ENCODE measurements around the gene FBXW7.

FBXW7 gene

GRCh38 chr4:152328582-152328981 is 207.3 kb downstream of the FBXW7 start:
- DNase-seq (ENCODE audit: low read depth) = no peak

DNA sequence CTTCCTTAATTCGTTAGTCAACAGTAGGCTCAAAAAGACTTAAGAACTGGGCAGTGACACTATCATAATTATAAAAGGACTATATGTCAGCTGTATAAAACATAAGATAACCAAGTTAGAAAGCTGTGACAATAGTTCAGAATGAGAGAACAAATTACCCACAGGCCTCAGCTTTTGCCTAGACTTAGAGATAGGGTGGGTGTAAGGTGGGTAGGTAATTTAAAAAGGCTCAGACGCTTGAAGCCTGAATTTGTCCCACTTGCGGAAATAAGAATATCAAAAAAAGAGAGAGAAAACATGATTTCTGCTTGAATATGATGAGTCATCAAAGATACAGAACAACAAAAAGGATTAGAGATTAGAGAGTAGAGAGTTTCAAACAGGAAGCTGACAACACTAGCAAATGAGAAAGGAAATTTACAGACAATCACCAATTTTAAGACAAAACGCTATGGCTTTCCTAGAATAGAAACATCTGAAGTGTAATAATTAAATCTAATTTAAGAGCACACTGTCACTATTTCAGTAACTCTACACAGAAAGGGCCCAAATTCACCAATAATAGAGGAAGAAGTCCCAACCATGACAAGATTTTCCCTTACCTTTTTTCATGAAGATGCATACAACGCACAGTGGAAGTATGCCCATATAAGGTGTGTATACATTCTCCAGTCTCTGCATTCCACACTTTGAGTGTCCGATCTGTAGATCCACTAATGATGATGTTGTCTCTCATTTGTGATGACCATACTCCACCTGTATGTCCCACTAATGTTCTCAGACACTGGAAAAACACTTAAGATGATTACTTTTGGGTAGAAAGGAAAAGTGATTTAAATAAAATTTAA is 208.1 kb downstream of the FBXW7 start:
- DNase-seq (ENCODE audit: low read depth) = no peak

DNA sequence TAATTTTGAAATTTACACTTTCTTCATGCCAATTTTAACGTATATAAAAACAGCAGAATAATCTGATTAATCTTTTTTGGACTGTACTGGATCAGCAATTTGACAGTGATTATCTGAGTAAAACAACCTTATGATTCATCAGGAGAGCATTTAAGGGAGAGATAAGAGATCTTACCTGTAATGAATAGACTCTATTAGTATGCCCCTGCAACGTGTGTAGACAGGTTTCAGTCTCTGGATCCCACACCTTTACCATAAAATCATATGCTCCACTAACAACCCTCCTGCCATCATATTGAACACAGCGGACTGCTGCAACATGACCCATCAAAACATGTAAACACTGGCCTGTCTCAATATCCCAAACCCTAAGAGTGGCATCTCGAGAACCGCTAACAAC is 210.1 kb downstream of the FBXW7 start:
- no peak for DNase-seq (ENCODE audit: low read depth)

- DNase-seq (ENCODE audit: low read depth) = no peak
Observed at GRCh38 chr4:152323221-152323620, 212.7 kb downstream of the FBXW7 start.

DNA sequence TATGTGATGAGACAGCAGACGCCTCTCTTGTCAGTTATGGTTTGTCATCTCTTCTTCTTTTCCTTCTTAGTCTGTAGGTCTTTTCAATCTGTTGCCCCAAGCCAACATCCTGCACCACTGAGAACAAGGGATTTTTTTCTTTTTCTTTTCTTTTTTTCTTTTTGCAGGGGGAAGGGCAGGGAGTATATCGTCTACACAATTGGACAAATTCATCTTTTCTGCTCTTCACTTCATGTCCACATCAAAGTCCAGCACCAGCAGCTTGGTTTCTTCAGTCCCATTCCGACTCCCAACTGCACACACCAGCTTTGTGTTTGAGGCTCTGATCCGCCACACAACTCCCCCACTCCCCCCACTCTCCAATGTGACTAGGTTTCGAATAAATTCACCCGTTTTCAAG is 213.2 kb downstream of the FBXW7 start:
- DNase-seq (ENCODE audit: low read depth) = no peak

- DNase-seq (ENCODE audit: low read depth) = no peak
Observed at GRCh38 chr4:152321923-152322322, 214.0 kb downstream of the FBXW7 start.

GRCh38 chr4:152321398-152321797 is 214.5 kb downstream of the FBXW7 start:
- no peak for DNase-seq (ENCODE audit: low read depth)

- no peak for DNase-seq (ENCODE audit: low read depth)
Observed at GRCh38 chr4:152316969-152317368, 218.9 kb downstream of the FBXW7 start.

- DNase-seq (ENCODE audit: low read depth) = no peak
Observed at GRCh38 chr4:152310257-152310656, 225.6 kb downstream of the FBXW7 start.

DNA sequence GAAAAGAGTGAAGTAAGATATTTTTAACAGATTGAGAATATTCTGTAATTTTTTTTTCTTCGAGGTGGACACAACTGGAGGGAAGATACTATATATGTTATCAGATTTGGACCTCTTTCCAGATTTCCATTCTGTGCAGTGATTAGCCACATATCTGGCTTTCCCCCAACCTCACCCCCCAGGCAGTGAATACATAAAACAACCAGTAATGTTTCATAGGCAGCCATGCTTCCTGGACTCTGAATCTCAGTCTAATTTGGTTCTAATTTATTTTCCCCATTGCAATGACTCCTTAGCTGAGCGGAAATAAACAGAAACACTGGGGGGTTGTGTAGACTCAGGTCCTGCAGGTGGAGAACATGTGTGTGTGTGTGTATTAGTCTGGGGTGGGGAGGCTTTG is 226.5 kb downstream of the FBXW7 start:
- no peak for DNase-seq (ENCODE audit: low read depth)

DNA sequence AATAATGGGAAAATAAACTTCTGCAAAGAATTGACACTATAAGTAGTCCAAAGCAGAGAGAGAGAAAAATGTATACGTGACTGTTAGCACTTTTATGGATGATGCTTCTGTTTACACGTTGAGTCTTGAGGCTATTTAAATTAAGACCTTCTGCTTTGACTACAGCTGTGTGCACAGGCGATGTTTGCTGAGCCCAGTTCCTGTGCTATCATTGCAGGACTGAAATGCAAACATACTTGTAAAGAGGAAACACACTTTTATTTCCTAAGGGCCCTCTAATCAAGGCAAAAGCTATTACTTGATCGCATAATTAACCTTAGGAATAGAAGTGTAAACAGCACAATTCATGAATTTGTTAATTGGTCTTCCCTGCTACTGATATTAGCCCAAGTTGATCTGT is 226.9 kb downstream of the FBXW7 start:
- no peak for DNase-seq (ENCODE audit: low read depth)

GRCh38 chr4:152307669-152308068 is 228.2 kb downstream of the FBXW7 start:
- DNase-seq (ENCODE audit: low read depth) = no peak

DNA sequence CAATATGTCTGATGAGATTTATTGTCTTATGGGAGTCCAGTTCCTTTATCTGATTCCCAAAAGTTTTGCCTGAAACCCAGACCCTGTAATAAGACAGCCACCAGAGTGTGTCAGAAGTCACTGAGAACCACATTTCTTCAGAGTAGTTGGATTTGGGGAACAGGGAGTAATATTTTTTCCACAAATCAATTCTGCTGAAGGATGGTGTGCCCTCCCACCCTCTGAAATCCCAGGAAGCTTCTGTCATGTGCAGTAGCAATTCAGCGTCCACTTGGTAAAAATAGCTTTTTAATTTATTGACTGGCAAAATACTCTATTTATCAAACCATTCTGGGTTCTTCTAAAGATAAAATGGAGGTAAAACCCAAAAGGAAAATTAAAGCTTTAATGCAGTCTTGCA is 229.4 kb downstream of the FBXW7 start:
- DNase-seq (ENCODE audit: low read depth) = no peak

DNA sequence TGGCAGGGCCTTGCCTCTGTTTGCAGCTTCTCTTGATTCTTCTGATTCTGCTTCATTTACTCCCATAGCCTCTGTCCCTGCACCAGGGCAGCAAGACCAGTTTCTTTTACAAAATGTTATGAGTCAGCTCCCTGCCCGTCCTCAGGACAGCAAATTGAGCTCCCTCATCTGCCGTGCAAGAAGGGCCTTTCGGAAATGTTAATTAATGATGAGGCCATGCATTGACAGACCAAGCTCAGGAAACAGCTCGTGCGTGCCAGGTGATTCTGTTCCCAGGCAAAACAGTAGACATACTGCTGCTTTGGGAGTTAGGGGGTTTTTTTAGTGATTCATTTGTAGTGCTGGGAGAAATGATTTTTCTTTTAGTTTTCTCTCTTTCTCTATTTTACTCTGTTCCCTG is 231.7 kb downstream of the FBXW7 start:
- no peak for DNase-seq (ENCODE audit: low read depth)

GRCh38 chr4:152301381-152301780 is 234.5 kb downstream of the FBXW7 start:
- no peak for DNase-seq (ENCODE audit: low read depth)

GRCh38 chr4:152299553-152299952 is 236.3 kb downstream of the FBXW7 start:
- no peak for DNase-seq (ENCODE audit: low read depth)

- DNase-seq (ENCODE audit: low read depth) = no peak
Observed at GRCh38 chr4:152296386-152296785, 239.5 kb downstream of the FBXW7 start.

GRCh38 chr4:152294765-152295164 is 241.1 kb downstream of the FBXW7 start:
- DNase-seq (ENCODE audit: low read depth) = no peak

DNA sequence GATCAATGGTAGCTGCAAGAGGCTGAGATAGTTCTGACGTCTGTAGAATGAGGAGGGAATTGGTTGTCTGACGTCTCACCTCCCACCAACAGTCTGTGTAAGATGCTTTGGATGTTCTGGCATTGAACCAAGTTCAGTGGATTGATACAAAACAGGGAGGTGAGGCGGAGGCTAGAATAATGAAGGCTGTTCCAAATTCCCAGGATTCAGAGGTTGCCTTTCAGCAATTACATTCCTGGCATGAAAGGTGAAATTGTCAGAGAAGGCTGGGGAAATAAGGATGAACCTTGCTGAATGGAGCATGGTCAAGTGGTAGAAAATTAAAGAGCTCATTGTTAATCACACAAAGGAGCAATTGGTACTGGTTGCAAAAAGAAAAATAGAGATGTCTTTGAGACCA is 241.6 kb downstream of the FBXW7 start:
- DNase-seq (ENCODE audit: low read depth) = no peak

GRCh38 chr4:152293527-152293926 is 242.4 kb downstream of the FBXW7 start:
- no peak for DNase-seq (ENCODE audit: low read depth)

DNA sequence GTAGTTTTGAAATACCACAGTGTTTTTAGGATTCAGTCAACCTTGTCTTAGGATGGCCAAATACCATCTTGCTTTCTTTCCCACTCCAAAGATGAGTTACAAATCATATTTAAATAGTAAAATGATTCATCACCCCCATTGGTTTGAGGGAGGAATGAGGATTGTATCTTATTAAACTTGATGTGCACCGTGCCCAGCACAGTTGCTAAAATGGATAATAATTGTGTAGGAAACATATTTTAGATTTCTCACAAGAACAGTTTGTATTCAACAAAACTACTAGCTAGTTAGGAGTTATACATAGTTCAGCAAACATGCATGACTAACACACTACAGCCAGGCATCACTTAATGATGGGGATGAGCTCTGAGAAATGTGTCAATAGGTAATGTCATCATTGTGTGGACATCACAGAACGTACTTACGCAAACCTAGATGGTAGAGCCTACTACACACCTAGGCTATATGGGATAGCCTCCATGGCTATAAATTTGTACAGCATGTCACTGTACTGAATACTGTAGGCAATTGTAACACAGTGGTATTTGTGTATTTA is 245.4 kb downstream of the FBXW7 start:
- no peak for DNase-seq (ENCODE audit: low read depth)

DNA sequence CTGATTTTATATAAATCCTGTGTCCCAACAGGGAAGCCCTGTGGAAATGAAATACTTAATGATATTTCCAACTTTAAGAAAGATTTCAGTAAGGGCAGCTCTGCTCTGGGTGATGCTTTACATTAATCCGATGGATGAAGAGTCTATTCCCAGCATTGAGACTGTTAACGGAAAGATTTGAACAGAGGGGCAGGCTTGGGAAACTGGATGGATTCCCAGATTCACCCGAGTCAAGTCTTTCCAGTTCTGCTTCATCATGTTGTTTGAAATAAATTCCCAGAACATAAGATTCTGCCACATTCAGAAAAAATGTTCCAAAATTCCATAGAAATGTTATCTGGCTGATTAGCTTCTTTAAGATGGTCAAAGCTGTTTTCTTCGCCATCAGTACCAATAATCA is 246.0 kb downstream of the FBXW7 start:
- DNase-seq (ENCODE audit: low read depth) = no peak

DNA sequence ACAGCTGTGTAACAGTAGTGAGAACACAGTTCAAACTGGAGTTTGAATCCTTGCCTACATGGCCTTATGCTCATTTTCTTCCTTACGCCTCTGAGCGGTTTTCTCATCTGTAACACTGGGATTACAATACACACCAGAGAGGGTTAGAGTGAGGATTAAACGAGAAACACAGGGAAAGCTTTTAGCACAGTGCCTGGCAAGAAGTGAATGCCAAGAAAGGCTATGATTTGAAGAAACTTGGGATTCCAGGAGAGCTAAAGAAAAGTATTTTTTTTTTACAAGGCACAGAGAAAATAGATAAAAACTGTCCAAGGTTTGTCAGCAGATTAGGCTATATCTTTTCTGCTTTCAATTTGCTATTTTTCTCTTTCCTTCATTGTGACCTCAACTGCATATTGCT is 246.4 kb downstream of the FBXW7 start:
- DNase-seq (ENCODE audit: low read depth) = no peak

All from stimulated activated CD8-positive, alpha-beta memory T cell treated with anti-CD3 and anti-CD28 coated beads, Interleukin-12 subunit alpha, Interleukin-12 subunit beta, amount 100 ng/mL, for 1 hour (primary cell).